Right lung (tissue), 5 donors: ENCODE data around the gene PPP6C. TPM values are rescaled to one million over a fixed set of nuclear protein-coding genes. Genes with fewer than 3 reads are reported as not detected.
"Not testable (repeated sequence)": the region's sequence is repeated elsewhere in the genome, so short reads cannot be mapped to it uniquely, and the experiment has no call there.

ENCODE experiments used
- DNase-seq, 2 donors: peaks; one replicate each; pipeline ENCODE4 v3.0.0-alpha.2; 2013
- polyA plus RNA-seq, 5 donors: library from polyadenylated mRNA; unstranded; fragments of 120-200 nt; gene quantifications; one replicate each; pipeline versions ENCODE4 v1.2.1 to v1.2.3, GENCODE V29; 2013; ENCODE audit warnings: inconsistent platforms in 1 of 5, low replicate concordance in 1 of 5; ENCODE audit not compliant: insufficient read length in 5 of 5, insufficient read depth in 1 of 5

The PPP6C gene
- polyA plus RNA-seq, 5 donors: 38.6 to 55.2 (median 47.5) TPM

- no peak for DNase-seq
Measured at GRCh38 chr9:125189011-125189360, 617 bp downstream of the PPP6C start.

GRCh38 chr9:125183561-125183960 lies 6.0 kb downstream of the PPP6C start:
- no peak for DNase-seq

GRCh38 chr9:125183054-125183453 lies 6.5 kb downstream of the PPP6C start:
- DNase-seq: no peak

- DNase-seq: not testable (repeated sequence)
Measured at GRCh38 chr9:125181756-125182155, 7.8 kb downstream of the PPP6C start.

GRCh38 chr9:125180876-125181275 lies 8.7 kb downstream of the PPP6C start:
- DNase-seq: no peak

GRCh38 chr9:125179776-125180175 lies 9.8 kb downstream of the PPP6C start:
- DNase-seq: not testable (repeated sequence)

GRCh38 chr9:125177888-125178287 lies 11.7 kb downstream of the PPP6C start:
- DNase-seq: no peak

GRCh38 chr9:125176636-125177035 lies 13.0 kb downstream of the PPP6C start:
- DNase-seq: no peak

GRCh38 chr9:125172031-125172755 lies 17.4 kb downstream of the PPP6C start:
- DNase-seq: no peak

GRCh38 chr9:125169895-125170294 lies 19.7 kb downstream of the PPP6C start:
- no peak for DNase-seq

GRCh38 chr9:125166762-125167161 lies 22.8 kb downstream of the PPP6C start:
- no peak for DNase-seq

GRCh38 chr9:125162891-125163290 lies 26.7 kb downstream of the PPP6C start:
- not testable (repeated sequence) for DNase-seq

- DNase-seq: no peak
Measured at GRCh38 chr9:125161284-125161918, 28.2 kb downstream of the PPP6C start.

GRCh38 chr9:125160750-125161149 lies 28.9 kb downstream of the PPP6C start:
- no peak for DNase-seq

GRCh38 chr9:125156551-125156950 lies 33.1 kb downstream of the PPP6C start:
- DNase-seq: no peak

GRCh38 chr9:125153712-125154367 lies 35.8 kb downstream of the PPP6C start:
- no peak for DNase-seq

GRCh38 chr9:125151730-125152129 lies 37.9 kb downstream of the PPP6C start:
- DNase-seq: no peak

- no peak for DNase-seq
Measured at GRCh38 chr9:125150349-125151245, 39.0 kb downstream of the PPP6C start.

GRCh38 chr9:125147401-125147951 lies 42.1 kb downstream of the PPP6C start:
- no peak for DNase-seq

GRCh38 chr9:125146247-125146646 lies 43.4 kb downstream of the PPP6C start:
- DNase-seq: no peak

GRCh38 chr9:125145425-125145824 lies 44.2 kb downstream of the PPP6C start:
- DNase-seq: no peak
